PC-3 (cell line): ENCODE results near the gene CCNY. TPM values are rescaled to one million over a fixed set of nuclear protein-coding genes. Genes with fewer than 3 reads are reported as not detected.

ENCODE experiments used
- ATAC-seq: fragments of 200-7000 bp; cut with Tn5 transposase; 2 replicates; pipeline ENCODE4 v1.9.1; 2020; ENCODE audit warnings: mild to moderate bottlenecking, moderate library complexity
- BruUV-seq: library from RNA; stranded (reverse); fragments of 400-500 nt; replicated peaks from 2 replicates; lab custom pipeline; 2021; lab: Mats Ljungman, UMichigan
- CTCF ChIA-PET: fragments of 300-600 bp; sonication (Branson Sonifier 250); formaldehyde crosslinking; loops from one replicate; lab custom pipeline; 2022; ENCODE audit warnings: antibody characterized with exemption; lab: Charles Lee
- POLR2A ChIA-PET: fragments of 300-600 bp; sonication (Branson Sonifier 250); formaldehyde crosslinking; loops from one replicate; lab custom pipeline; 2022; ENCODE audit warnings: antibody characterized with exemption; ENCODE audit not compliant: unreplicated experiment; lab: Charles Lee
- DNase-seq: peaks from one replicate; pipeline ENCODE4 v3.0.0-alpha.2; 2015
- H2AFZ ChIP-seq: fragments of 300-600 bp; sonication (generic); 2 replicates; pipeline ENCODE4 v1.6.0; 2016; ENCODE audit warnings: antibody characterized with exemption, low read length
- H3F3A ChIP-seq: fragments of 300-600 bp; sonication (generic); one replicate; pipeline ENCODE4 v1.6.0; 2017; ENCODE audit warnings: antibody characterized with exemption, low read length, control low read depth, mild to moderate bottlenecking; ENCODE audit not compliant: unreplicated experiment
- H3K27ac ChIP-seq: fragments of 300-600 bp; sonication (generic); 2 replicates; pipeline ENCODE4 v1.5.1; 2016; ENCODE audit warnings: mild to moderate bottlenecking, low read length
- H3K27me3 ChIP-seq: fragments of 300-600 bp; sonication (generic); 2 replicates; pipeline ENCODE4 v1.6.1; 2016; ENCODE audit warnings: low read length, mixed read lengths
- H3K36me3 ChIP-seq: fragments of 300-600 bp; sonication (generic); 2 replicates; pipeline ENCODE4 v1.6.1; 2016; ENCODE audit warnings: low read depth, mixed run types, low read length, mixed read lengths
- H3K4me1 ChIP-seq: fragments of 300-600 bp; sonication (generic); 2 replicates; pipeline ENCODE4 v1.5.1; 2016; ENCODE audit warnings: low read length; ENCODE audit not compliant: insufficient read depth
- H3K4me2 ChIP-seq: fragments of 300-600 bp; sonication (generic); 2 replicates; pipeline ENCODE4 v1.6.0; 2016; ENCODE audit warnings: low read length
- H3K4me3 ChIP-seq: fragments of 300-600 bp; sonication (generic); 2 replicates; pipeline ENCODE4 v1.5.1; 2016; ENCODE audit warnings: mild to moderate bottlenecking, low read length, mixed read lengths
- H3K79me2 ChIP-seq: fragments of 300-600 bp; sonication (generic); 2 replicates; pipeline ENCODE4 v1.6.1; 2017; ENCODE audit warnings: low read length, mixed read lengths
- H3K9ac ChIP-seq: fragments of 300-600 bp; sonication (generic); 2 replicates; pipeline ENCODE4 v1.6.0; 2016; ENCODE audit warnings: mild to moderate bottlenecking, low read length
- H3K9me2 ChIP-seq: fragments of 300-600 bp; sonication (generic); replicated peaks from 2 replicates; pipeline ENCODE4 v1.6.1; 2016; ENCODE audit warnings: mixed run types, low read length, mixed read lengths
- H3K9me3 ChIP-seq: fragments of 300-600 bp; sonication (generic); 2 replicates; pipeline ENCODE4 v1.6.1; 2016; ENCODE audit warnings: low read length, mixed read lengths
- H4K20me1 ChIP-seq: fragments of 300-600 bp; sonication (generic); 2 replicates; pipeline ENCODE4 v1.6.1; 2016; ENCODE audit warnings: low read length, mixed read lengths
- CTCF ChIP-seq: fragments of 300-600 bp; sonication (generic); conservative IDR thresholded peaks from 2 replicates; pipeline ENCODE4 v1.5.1; 2017; ENCODE audit warnings: antibody characterized with exemption, low read depth, mild to moderate bottlenecking, low read length
- EZH2 ChIP-seq: fragments of 300-600 bp; sonication (generic); IDR thresholded peaks from one replicate; pipeline ENCODE4 v1.6.1; 2017; ENCODE audit warnings: antibody characterized with exemption, mild to moderate bottlenecking, low read length; ENCODE audit not compliant: unreplicated experiment
- EZH2phosphoT487 ChIP-seq: fragments of 300-600 bp; sonication (generic); IDR thresholded peaks from 2 replicates; pipeline ENCODE4 v1.6.1; 2018; ENCODE audit warnings: mild to moderate bottlenecking, antibody characterized with exemption, low read length, borderline replicate concordance
- intact Hi-C: fragments of 100-400 bp; cut with micrococcal nuclease; formaldehyde crosslinking; loops from 2 replicates; pipeline ENCODE4 v1.9.0; 2023
- total RNA-seq: library from RNA; depleted of rRNA; stranded (reverse); fragments of >200 nt; gene quantifications from 2 replicates; pipeline ENCODE4 v1.2.3, GENCODE V29; 2014

Gene CCNY
- total RNA-seq, 1 experiment from 2014 or later, result 146 TPM

GRCh38 chr10:35425595-35425994 is 89.3 kb downstream of the CCNY start:
- Histone ChIP-seq H3K4me1 (peaks cover 48% of the 10 kb centered on the region), H3K9ac (no peak overlapping the region), H3K27me3 (no peaks in the 10 kb centered on the region), H4K20me1 (peaks cover 10% of the 10 kb centered on the region), H3K4me2 (no peak overlapping the region), H3K27ac (no peak overlapping the region), H3K79me2 (peaks cover 94% of the 10 kb centered on the region), H2AFZ (no peak overlapping the region), H3K9me3 (no peaks in the 10 kb centered on the region), H3F3A (peaks cover 14% of the 10 kb centered on the region), H3K9me2 (no peaks in the 10 kb centered on the region), H3K4me3 (no peak overlapping the region), H3K36me3 (peaks cover 3% of the 10 kb centered on the region; the same call in 1 of the 2 replicates)
- DNase-seq, result peak; percentile 46
- intact Hi-C loops, result no loop called here
- CTCF ChIA-PET, result no interaction called here
- BruUV-seq, result no TSS peak
- TF ChIP-seq EZH2, result no peak
- ATAC-seq, result no peak
- POLR2A ChIA-PET, result no interaction called here

DNA sequence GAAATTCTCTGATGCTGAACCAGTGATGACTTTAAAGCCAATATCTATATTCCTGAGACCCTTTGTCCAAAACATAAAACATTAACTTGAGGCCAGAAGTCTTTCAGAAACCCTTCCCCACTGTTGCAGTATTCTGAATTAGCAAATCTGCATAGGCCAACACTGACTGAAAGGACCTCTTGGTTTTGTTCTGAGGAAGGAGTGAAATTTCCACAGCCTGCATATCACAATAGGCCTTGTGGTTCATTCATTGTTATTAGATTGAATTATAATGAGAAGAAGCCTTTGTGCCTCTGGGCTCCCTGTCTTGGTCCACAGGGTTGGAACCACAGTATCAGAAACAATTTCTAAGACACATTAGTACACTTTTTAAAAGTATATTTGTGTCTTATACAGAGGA is 90.3 kb downstream of the CCNY start:
- H3K36me3 ChIP-seq, result peaks cover 3% of the 10 kb centered on the region; the same call in 1 of the 2 replicates
- H3K9ac ChIP-seq, result no peak overlapping the region
- H3K4me3 ChIP-seq, result no peak overlapping the region
- H3F3A ChIP-seq, result peaks cover 11% of the 10 kb centered on the region
- intact Hi-C loops, result no loop called here
- ATAC-seq (no peak), DNase-seq (no peak)
- peaks cover 13% of the 10 kb centered on the region for H4K20me1 ChIP-seq
- H3K9me3 ChIP-seq, result no peaks in the 10 kb centered on the region
- H3K27me3 ChIP-seq, result no peaks in the 10 kb centered on the region
- TF ChIP-seq CTCF (no peak), EZH2 (no peak), EZH2phosphoT487 (no peak)
- H3K79me2 ChIP-seq, result peaks cover 93% of the 10 kb centered on the region
- H3K9me2 ChIP-seq, result no peaks in the 10 kb centered on the region
- H3K27ac ChIP-seq, result no peak overlapping the region
- POLR2A ChIA-PET, result no interaction called here
- no TSS peak for BruUV-seq
- CTCF ChIA-PET, result no interaction called here
- H2AFZ ChIP-seq, result no peak overlapping the region
- H3K4me1 ChIP-seq, result peaks cover 37% of the 10 kb centered on the region
- H3K4me2 ChIP-seq, result no peak overlapping the region

DNA sequence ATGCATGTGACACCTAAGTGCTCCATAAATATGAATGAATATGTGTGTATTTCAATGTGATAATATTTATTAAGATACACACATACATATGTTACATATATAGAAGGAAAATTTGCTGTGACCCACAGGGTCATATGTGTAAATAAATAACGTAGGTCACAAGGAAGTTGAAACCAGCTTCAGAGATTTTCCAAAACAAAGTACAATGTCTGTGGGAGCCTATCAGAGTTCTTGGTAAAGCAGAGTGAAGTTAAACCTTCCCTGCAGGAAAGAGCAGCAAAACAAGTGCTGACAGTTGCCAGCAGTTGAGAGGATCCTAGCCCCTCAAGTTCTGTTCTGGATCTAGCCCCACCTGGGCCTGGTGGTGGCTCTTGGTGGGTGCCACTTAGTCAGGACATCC is 91.2 kb downstream of the CCNY start:
- DNase-seq, result no peak
- no peak overlapping the region for H3K4me2 ChIP-seq
- peaks cover 3% of the 10 kb centered on the region; the same call in 1 of the 2 replicates for H3K36me3 ChIP-seq
- no TSS peak for BruUV-seq
- peaks cover 19% of the 10 kb centered on the region for H4K20me1 ChIP-seq
- CTCF ChIA-PET, result no interaction called here
- H2AFZ ChIP-seq, result no peak overlapping the region
- H3F3A ChIP-seq, result peaks cover 2% of the 10 kb centered on the region
- H3K9me3 ChIP-seq, result no peaks in the 10 kb centered on the region
- H3K27me3 ChIP-seq, result no peaks in the 10 kb centered on the region
- no peak for ATAC-seq
- H3K4me1 ChIP-seq, result peaks cover 29% of the 10 kb centered on the region
- no peaks in the 10 kb centered on the region for H3K9me2 ChIP-seq
- no peak overlapping the region for H3K4me3 ChIP-seq
- POLR2A ChIA-PET, result no interaction called here
- no peak overlapping the region for H3K27ac ChIP-seq
- no peak overlapping the region for H3K9ac ChIP-seq
- TF ChIP-seq EZH2phosphoT487, result no peak
- TF ChIP-seq CTCF, result no peak
- TF ChIP-seq EZH2, result no peak
- intact Hi-C loops, result no loop called here
- H3K79me2 ChIP-seq, result peaks cover 94% of the 10 kb centered on the region
